ENCODE measurements around the gene MAGI2. TPM values are rescaled to one million over a fixed set of nuclear protein-coding genes. Genes with fewer than 3 reads are reported as not detected.

The MAGI2 gene
- total RNA-seq, 1 experiment from 2014 or later: 0.22 TPM

GRCh38 chr7:78543976-78544375 is 909.5 kb downstream of the MAGI2 start:
- no peak for DNase-seq (ENCODE audit: low read depth, low spot score)
- no peaks in the 10 kb centered on the region for H3K79me2 ChIP-seq (ENCODE audit: insufficient read depth, low read length)
- H3K36me3 ChIP-seq (ENCODE audit: control insufficient read depth in 1 of 2, insufficient read depth in 2 of 2, low read length in 2 of 2): no peaks in the 10 kb centered on the region
- BruUV-seq (replicated peaks): no TSS peak
- no peak overlapping the region for H2AFZ ChIP-seq (ENCODE audit: low read depth, low read length, poor library complexity, severe bottlenecking)
- no peaks in the 10 kb centered on the region for H3K9me2 ChIP-seq (ENCODE audit: insufficient read depth)
- H3K9ac ChIP-seq (ENCODE audit: low read length): no peak overlapping the region
- ATAC-seq: no peak
- POLR2A ChIA-PET: no interaction called here
- RAD21 ChIA-PET (ENCODE audit: low non-redundant PET in 1 of 2, low total read pairs in 2 of 2, uncharacterized antibody in 2 of 2, unreplicated experiment in 2 of 2): no interaction called here
- no peak overlapping the region for H3K27ac ChIP-seq (ENCODE audit: low read depth, low read length)
- H3K27me3 ChIP-seq (ENCODE audit: insufficient read depth, low read length): no peaks in the 10 kb centered on the region
- no peak for TF ChIP-seq FOSL1 (IDR thresholded peaks at IDR 0.05; ENCODE audit: low read depth)
- no peak for TF ChIP-seq YY1 (IDR thresholded peaks at IDR 0.05; ENCODE audit: extremely low read depth, insufficient replicate concordance, low read depth, low read length)
- no peak for TF ChIP-seq SP1 (IDR thresholded peaks at IDR 0.05; ENCODE audit: low read depth)
- TF ChIP-seq EGR1 (IDR thresholded peaks at IDR 0.05; ENCODE audit: low read depth): no peak
- TF ChIP-seq CBX3 (IDR thresholded peaks at IDR 0.05; ENCODE audit: low read depth): no peak
- TF ChIP-seq SRF (IDR thresholded peaks at IDR 0.05; ENCODE audit: low read depth): no peak
- no peak for TF ChIP-seq CEBPB (IDR thresholded peaks at IDR 0.05; ENCODE audit: low read depth)
- no peak for TF ChIP-seq RAD21 (IDR thresholded peaks at IDR 0.05; ENCODE audit: low read depth)
- TF ChIP-seq, protein P1, sequence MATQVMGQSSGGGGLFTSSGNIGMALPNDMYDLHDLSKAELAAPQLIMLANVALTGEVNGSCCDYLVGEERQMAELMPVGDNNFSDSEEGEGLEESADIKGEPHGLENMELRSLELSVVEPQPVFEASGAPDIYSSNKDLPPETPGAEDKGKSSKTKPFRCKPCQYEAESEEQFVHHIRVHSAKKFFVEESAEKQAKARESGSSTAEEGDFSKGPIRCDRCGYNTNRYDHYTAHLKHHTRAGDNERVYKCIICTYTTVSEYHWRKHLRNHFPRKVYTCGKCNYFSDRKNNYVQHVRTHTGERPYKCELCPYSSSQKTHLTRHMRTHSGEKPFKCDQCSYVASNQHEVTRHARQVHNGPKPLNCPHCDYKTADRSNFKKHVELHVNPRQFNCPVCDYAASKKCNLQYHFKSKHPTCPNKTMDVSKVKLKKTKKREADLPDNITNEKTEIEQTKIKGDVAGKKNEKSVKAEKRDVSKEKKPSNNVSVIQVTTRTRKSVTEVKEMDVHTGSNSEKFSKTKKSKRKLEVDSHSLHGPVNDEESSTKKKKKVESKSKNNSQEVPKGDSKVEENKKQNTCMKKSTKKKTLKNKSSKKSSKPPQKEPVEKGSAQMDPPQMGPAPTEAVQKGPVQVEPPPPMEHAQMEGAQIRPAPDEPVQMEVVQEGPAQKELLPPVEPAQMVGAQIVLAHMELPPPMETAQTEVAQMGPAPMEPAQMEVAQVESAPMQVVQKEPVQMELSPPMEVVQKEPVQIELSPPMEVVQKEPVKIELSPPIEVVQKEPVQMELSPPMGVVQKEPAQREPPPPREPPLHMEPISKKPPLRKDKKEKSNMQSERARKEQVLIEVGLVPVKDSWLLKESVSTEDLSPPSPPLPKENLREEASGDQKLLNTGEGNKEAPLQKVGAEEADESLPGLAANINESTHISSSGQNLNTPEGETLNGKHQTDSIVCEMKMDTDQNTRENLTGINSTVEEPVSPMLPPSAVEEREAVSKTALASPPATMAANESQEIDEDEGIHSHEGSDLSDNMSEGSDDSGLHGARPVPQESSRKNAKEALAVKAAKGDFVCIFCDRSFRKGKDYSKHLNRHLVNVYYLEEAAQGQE (IDR thresholded peaks at IDR 0.05; ENCODE audit: low read depth): no peak
- TF ChIP-seq, protein P2, sequence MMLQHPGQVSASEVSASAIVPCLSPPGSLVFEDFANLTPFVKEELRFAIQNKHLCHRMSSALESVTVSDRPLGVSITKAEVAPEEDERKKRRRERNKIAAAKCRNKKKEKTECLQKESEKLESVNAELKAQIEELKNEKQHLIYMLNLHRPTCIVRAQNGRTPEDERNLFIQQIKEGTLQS (IDR thresholded peaks at IDR 0.05): no peak
- no peak for TF ChIP-seq TCF7L2 (IDR thresholded peaks at IDR 0.05; ENCODE audit: borderline replicate concordance, extremely low read depth, insufficient read depth, insufficient read length)
- intact Hi-C loops (cut with micrococcal nuclease): no loop called here
- H3K4me3 ChIP-seq (replicated peaks in 1 of 2; ENCODE audit: low read depth in 1 of 2, low read length in 2 of 2): no peak overlapping the region
- no peak overlapping the region for H3K4me2 ChIP-seq (ENCODE audit: low read length)
- no peaks in the 10 kb centered on the region for H3K4me1 ChIP-seq (ENCODE audit: control insufficient read depth in 1 of 2, insufficient read depth in 2 of 2, low read length in 2 of 2)
- H3K9me3 ChIP-seq (ENCODE audit: control insufficient read depth in 1 of 2, insufficient read depth in 1 of 2, low read depth in 1 of 2, low read length in 2 of 2): no peaks in the 10 kb centered on the region
- H4K20me1 ChIP-seq (ENCODE audit: insufficient read depth): no peaks in the 10 kb centered on the region
- CTCF ChIA-PET: no interaction called here
